SK-N-MC (cell line): ENCODE measurements around the gene SEPSECS.

ENCODE experiments used
- EZH2 ChIP-seq: fragments of 200-600 bp; sonication (generic); IDR thresholded peaks from one replicate; pipeline ENCODE4 v1.6.1; 2017; ENCODE audit warnings: antibody characterized with exemption
- POLR2AphosphoS5 ChIP-seq: IDR thresholded peaks from 2 replicates; pipeline ENCODE4 v1.6.1; 2012; ENCODE audit warnings: mild to moderate bottlenecking, low read depth, low read length, borderline replicate concordance

- TF ChIP-seq EZH2 (no peak), POLR2AphosphoS5 (no peak)
Measured at GRCh38 chr4:25075129-25075528, 85.1 kb downstream of the SEPSECS start.
